ENCODE results near the gene ENDOV.

DNA sequence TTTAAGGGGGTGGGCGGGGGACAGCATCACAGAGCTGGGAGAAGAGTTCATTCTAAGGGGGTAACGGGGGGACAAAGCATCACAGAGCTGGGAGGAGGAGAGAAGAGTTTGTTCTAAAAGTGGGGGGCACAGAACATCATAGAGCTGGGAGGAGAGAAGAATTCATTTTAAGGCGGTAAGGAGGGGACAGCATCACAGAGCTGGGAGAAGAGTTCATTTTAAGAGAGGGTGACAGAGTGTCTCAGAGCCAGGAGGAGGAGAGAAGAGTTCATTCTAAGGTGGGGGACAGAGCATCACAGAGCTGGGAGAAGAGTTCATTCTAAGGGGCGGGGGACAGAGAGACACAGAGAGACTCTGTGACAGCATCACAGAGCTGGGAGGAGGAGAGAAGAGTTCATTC is 27.8 kb downstream of the ENDOV start:
- TF ChIP-seq, protein P1, sequence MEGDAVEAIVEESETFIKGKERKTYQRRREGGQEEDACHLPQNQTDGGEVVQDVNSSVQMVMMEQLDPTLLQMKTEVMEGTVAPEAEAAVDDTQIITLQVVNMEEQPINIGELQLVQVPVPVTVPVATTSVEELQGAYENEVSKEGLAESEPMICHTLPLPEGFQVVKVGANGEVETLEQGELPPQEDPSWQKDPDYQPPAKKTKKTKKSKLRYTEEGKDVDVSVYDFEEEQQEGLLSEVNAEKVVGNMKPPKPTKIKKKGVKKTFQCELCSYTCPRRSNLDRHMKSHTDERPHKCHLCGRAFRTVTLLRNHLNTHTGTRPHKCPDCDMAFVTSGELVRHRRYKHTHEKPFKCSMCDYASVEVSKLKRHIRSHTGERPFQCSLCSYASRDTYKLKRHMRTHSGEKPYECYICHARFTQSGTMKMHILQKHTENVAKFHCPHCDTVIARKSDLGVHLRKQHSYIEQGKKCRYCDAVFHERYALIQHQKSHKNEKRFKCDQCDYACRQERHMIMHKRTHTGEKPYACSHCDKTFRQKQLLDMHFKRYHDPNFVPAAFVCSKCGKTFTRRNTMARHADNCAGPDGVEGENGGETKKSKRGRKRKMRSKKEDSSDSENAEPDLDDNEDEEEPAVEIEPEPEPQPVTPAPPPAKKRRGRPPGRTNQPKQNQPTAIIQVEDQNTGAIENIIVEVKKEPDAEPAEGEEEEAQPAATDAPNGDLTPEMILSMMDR (IDR thresholded peaks at IDR 0.05), result no peak
- no peak for TF ChIP-seq POLR2A (IDR thresholded peaks at IDR 0.05)

Measured in uterus (tissue), 2 donors.